Parathyroid adenoma (tissue), 2 donors: ENCODE results near the gene RBKS.

ENCODE experiments used
- H2AFZ ChIP-seq: fragments of 300-600 bp; sonication (generic); one replicate; pipeline ENCODE4 v1.7.0; 2017; ENCODE audit warnings: antibody characterized with exemption, mild to moderate bottlenecking
- H3K27ac ChIP-seq: fragments of 300-600 bp; sonication (generic); one replicate; pipeline ENCODE4 v1.7.0; 2017
- H3K27me3 ChIP-seq: fragments of 300-600 bp; sonication (generic); one replicate; pipeline ENCODE4 v1.7.0; 2017; ENCODE audit warnings: low read length; ENCODE audit not compliant: control insufficient read depth, insufficient read depth
- H3K36me3 ChIP-seq: fragments of 300-600 bp; sonication (generic); one replicate; pipeline ENCODE4 v1.7.0; 2017; ENCODE audit warnings: low read length; ENCODE audit not compliant: control insufficient read depth, insufficient read depth
- H3K4me1 ChIP-seq: fragments of 300-600 bp; sonication (generic); one replicate; pipeline ENCODE4 v1.7.0; 2017; ENCODE audit warnings: control low read depth
- H3K4me2 ChIP-seq: fragments of 300-600 bp; sonication (generic); one replicate; pipeline ENCODE4 v1.7.0; 2017; ENCODE audit warnings: low read length
- H3K4me3 ChIP-seq: fragments of 300-600 bp; sonication (generic); one replicate; pipeline ENCODE4 v1.7.0; 2017; ENCODE audit warnings: low read depth, low read length
- H3K79me2 ChIP-seq: fragments of 300-600 bp; sonication (generic); one replicate; pipeline ENCODE4 v1.7.0; 2017; ENCODE audit warnings: control low read depth
- H3K9ac ChIP-seq: fragments of 300-600 bp; sonication (generic); one replicate; pipeline ENCODE4 v1.7.0; 2017; ENCODE audit warnings: mild to moderate bottlenecking
- H3K9me3 ChIP-seq: fragments of 300-600 bp; sonication (generic); one replicate; pipeline ENCODE4 v1.7.0; 2017; ENCODE audit warnings: low read length; ENCODE audit not compliant: control insufficient read depth
- TF ChIP-seq, protein P1 (sequence below): fragments of 300-600 bp; sonication (generic); IDR thresholded peaks from one replicate; pipeline ENCODE4 v1.7.0; 2017; ENCODE audit warnings: antibody characterized with exemption, mild to moderate bottlenecking
- donor health status: primary hyperparathyroidism.

RBKS gene

DNA sequence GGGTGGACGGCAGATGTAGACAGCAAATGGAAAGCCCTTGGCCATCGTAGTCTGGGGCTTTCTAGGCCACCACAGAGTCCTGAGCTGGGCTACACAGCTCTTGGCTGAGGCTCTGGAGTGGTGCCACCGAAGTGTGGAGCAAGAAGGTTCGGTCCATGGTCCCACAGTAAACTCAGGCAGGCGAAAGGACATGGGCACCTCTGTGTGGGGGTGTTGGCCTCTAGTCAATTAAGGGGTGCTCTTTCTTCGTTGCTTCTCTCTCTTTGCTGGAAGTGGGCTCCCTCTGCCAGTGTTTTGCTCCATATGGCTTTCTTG, 153.3 kb downstream of the RBKS start:
- Histone ChIP-seq H2AFZ (no peak overlapping the region), H3K27ac (peak overlapping the region; percentile 58), H3K36me3 (no peaks in the 10 kb centered on the region), H3K79me2 (no peaks in the 10 kb centered on the region), H3K4me2 (no peak overlapping the region), H3K4me1 (peaks cover 5% of the 10 kb centered on the region), H3K27me3 (no peaks in the 10 kb centered on the region), H3K9ac (no peak overlapping the region), H3K4me3 (no peak overlapping the region), H3K9me3 (no peaks in the 10 kb centered on the region)
- TF ChIP-seq, protein P1, sequence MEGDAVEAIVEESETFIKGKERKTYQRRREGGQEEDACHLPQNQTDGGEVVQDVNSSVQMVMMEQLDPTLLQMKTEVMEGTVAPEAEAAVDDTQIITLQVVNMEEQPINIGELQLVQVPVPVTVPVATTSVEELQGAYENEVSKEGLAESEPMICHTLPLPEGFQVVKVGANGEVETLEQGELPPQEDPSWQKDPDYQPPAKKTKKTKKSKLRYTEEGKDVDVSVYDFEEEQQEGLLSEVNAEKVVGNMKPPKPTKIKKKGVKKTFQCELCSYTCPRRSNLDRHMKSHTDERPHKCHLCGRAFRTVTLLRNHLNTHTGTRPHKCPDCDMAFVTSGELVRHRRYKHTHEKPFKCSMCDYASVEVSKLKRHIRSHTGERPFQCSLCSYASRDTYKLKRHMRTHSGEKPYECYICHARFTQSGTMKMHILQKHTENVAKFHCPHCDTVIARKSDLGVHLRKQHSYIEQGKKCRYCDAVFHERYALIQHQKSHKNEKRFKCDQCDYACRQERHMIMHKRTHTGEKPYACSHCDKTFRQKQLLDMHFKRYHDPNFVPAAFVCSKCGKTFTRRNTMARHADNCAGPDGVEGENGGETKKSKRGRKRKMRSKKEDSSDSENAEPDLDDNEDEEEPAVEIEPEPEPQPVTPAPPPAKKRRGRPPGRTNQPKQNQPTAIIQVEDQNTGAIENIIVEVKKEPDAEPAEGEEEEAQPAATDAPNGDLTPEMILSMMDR = no peak

DNA sequence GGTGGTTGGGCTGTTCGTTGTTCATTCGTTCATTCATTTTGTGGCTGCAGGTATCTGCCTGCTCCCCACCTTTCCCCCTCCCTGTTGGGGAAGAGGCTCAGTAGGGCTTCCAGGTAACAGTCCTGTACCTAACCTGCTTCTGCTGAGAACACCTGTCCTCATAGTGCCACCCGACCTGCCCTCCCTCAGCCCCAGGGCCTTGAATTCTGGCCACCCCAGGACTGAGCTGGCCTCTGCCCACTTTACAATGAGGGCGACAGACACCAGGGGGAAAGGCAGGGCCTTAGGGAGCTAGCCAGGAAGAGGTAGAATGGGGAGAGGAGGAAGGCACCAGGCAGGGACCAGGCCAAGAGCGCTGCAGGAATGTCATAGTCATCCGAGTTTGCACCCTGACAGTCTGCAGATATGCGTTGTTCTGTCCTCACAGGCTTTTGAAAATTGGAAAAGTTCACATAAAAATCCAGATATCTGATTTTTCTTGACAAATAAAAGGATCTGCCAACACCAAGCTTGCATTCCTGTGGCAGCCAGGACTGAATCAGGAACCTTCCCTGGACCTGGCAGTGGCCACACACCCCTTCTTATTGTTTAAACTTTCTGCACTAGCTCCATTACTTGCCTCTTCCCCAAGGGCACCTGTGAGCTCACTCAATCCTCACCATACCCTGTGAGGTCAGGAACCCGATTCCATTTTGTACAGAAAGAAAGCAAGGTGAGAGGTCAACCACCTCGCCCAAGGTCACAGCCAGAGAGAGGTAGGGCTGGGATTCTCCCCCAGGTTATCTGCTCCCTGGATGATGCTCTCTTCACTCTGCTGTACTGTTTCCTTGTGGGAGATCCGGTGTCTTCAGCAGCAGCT, 153.9 kb downstream of the RBKS start:
- Histone ChIP-seq H3K4me1 (peaks cover 5% of the 10 kb centered on the region), H3K4me3 (no peak overlapping the region), H3K9ac (no peak overlapping the region), H3K27me3 (no peaks in the 10 kb centered on the region), H3K79me2 (no peaks in the 10 kb centered on the region), H3K36me3 (no peaks in the 10 kb centered on the region), H3K4me2 (no peak overlapping the region), H2AFZ (peak overlapping the region; percentile 99), H3K27ac (peak overlapping the region; percentile 58), H3K9me3 (no peaks in the 10 kb centered on the region)
- TF ChIP-seq, protein P1 = no peak

DNA sequence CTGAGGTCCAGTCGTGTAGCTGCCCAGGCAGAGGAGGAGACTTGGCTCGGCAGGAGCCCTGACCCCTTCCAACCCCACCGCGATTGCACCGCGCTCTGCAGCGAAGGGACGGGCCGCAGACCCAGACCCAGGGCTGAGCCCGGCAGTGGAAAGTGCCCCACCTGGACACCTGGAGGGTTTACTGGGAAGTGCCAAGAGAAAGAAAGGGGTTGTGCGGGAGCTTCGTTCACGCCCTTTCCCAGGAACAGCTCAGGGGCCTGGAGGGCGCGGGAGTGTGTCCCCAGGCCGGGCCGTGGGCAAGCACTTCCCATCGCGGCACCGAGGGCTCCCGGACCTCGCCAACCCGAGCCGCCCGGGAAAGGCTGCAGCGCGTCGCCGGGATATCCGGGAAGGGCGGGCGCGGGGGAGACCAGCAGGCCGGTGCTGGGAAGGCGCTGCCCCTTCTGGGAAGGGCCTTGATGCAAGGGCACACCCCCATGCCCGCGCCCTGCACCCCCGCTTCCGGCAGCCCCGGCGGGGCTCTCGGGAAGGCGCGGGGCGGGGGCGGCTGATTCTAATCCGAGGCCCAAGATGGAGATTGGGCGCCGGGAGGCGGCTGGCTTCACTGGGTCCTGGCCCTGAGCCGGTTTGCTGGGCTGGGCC, 154.8 kb downstream of the RBKS start:
- H3K27ac ChIP-seq = peak overlapping the region; percentile 58
- no peak overlapping the region for H3K9ac ChIP-seq
- TF ChIP-seq, protein P1 = no peak
- peak overlapping the region; percentile 27 for H3K4me3 ChIP-seq
- no peaks in the 10 kb centered on the region for H3K9me3 ChIP-seq
- no peaks in the 10 kb centered on the region for H3K36me3 ChIP-seq
- H3K79me2 ChIP-seq = no peaks in the 10 kb centered on the region
- peaks cover 5% of the 10 kb centered on the region for H3K4me1 ChIP-seq
- no peaks in the 10 kb centered on the region for H3K27me3 ChIP-seq
- peak overlapping the region; percentile 42 for H3K4me2 ChIP-seq
- H2AFZ ChIP-seq = peak overlapping the region; percentile 99

DNA sequence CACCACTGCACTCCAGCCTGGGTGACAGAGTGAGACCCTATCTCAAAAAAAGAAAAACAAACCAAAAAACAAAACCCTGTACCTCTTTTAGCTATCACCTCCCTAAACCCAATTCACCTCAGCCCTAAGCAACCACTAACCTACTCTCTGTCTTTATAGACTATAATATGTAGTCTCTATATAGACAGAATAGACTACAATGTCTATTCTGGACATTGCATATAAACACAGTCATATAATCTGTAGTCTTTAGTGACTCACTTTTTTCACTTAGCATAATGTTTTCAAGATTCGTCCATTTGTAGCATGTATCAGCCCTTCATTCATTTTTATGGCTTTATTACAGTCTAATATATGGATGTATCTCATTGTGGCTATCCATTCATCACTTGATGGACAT, 155.9 kb downstream of the RBKS start:
- no peaks in the 10 kb centered on the region for H3K9me3 ChIP-seq
- no peak overlapping the region for H3K27ac ChIP-seq
- no peak overlapping the region for H3K4me2 ChIP-seq
- H3K27me3 ChIP-seq = no peaks in the 10 kb centered on the region
- no peaks in the 10 kb centered on the region for H3K36me3 ChIP-seq
- H3K4me1 ChIP-seq = peaks cover 5% of the 10 kb centered on the region
- H3K79me2 ChIP-seq = no peaks in the 10 kb centered on the region
- H2AFZ ChIP-seq = no peak overlapping the region
- no peak overlapping the region for H3K9ac ChIP-seq
- TF ChIP-seq, protein P1 = no peak
- no peak overlapping the region for H3K4me3 ChIP-seq
